ENCODE data around the gene TMEM253.

GRCh38 chr14:21103710-21104447 lies 3.0 kb downstream of the TMEM253 start:
- peak; percentile 84 for TF ChIP-seq POLR2AphosphoS5 (IDR thresholded peaks at IDR 0.05; ENCODE audit: borderline replicate concordance, low read depth, low read length)
- TF ChIP-seq EZH2 (IDR thresholded peaks at IDR 0.05), result no peak
- TF ChIP-seq FOXP2 (optimal IDR thresholded peaks at IDR 0.05; ENCODE audit: control extremely low read depth, extremely low read length, insufficient read depth), result peak; percentile 87

All from SK-N-MC (cell line).